ENCODE results near the gene GRIN1.

GRIN1 gene

GRCh38 chr9:137161558-137162486, 22.9 kb downstream of the GRIN1 start:
- no peak for DNase-seq

- no peak for DNase-seq
Observed at GRCh38 chr9:137162505-137163364, 23.8 kb downstream of the GRIN1 start.

- DNase-seq, result no peak
Observed at GRCh38 chr9:137163365-137163715, 24.4 kb downstream of the GRIN1 start.

- DNase-seq, result no peak
Observed at GRCh38 chr9:137163805-137164204, 24.9 kb downstream of the GRIN1 start.

GRCh38 chr9:137164370-137165249, 25.7 kb downstream of the GRIN1 start:
- no peak for DNase-seq

GRCh38 chr9:137165250-137165836, 26.4 kb downstream of the GRIN1 start:
- DNase-seq, result no peak

- DNase-seq, result peak in 1 of 51 donors; percentile 53
Observed at GRCh38 chr9:137166380-137167229, 27.7 kb downstream of the GRIN1 start.

GRCh38 chr9:137167277-137167746, 28.4 kb downstream of the GRIN1 start:
- DNase-seq, result peak in 2 of 51 donors; percentile 5 to 32

- DNase-seq, result peak in 3 of 51 donors; percentile 24 to 56 (median 47)
Observed at GRCh38 chr9:137167747-137168572, 29.0 kb downstream of the GRIN1 start.

- peak in 5 of 51 donors; percentile 15 to 56 (median 48) for DNase-seq
Observed at GRCh38 chr9:137168573-137168903, 29.6 kb downstream of the GRIN1 start.

- peak in 20 of 51 donors; percentile 5 to 56 (median 30) for DNase-seq
Observed at GRCh38 chr9:137168904-137169856, 30.2 kb downstream of the GRIN1 start.

- no peak for DNase-seq
Observed at GRCh38 chr9:137169896-137170358, 31.0 kb downstream of the GRIN1 start, which contains the start of gene LRRC26. LRRC26 (minus strand) TSS chr9:137170051; CDS start chr9:137169943, 108 bp downstream.

- DNase-seq, result no peak
Observed at GRCh38 chr9:137170486-137171148, 31.7 kb downstream of the GRIN1 start.

GRCh38 chr9:137171149-137171900, 32.4 kb downstream of the GRIN1 start:
- no peak for DNase-seq

- no peak for DNase-seq
Observed at GRCh38 chr9:137172901-137173795, 34.2 kb downstream of the GRIN1 start.
